Epidermal melanocyte (primary cell): ENCODE results near the gene STAG1.
"Not testable (repeated sequence)": the region's sequence is repeated elsewhere in the genome, so short reads cannot be mapped to it uniquely, and the experiment has no call there.

ENCODE experiments used
- DNase-seq: peaks from one replicate; pipeline ENCODE4 v3.0.0; 2011; ENCODE audit warnings: low spot score; ENCODE audit not compliant: insufficient read length

STAG1 gene

DNA sequence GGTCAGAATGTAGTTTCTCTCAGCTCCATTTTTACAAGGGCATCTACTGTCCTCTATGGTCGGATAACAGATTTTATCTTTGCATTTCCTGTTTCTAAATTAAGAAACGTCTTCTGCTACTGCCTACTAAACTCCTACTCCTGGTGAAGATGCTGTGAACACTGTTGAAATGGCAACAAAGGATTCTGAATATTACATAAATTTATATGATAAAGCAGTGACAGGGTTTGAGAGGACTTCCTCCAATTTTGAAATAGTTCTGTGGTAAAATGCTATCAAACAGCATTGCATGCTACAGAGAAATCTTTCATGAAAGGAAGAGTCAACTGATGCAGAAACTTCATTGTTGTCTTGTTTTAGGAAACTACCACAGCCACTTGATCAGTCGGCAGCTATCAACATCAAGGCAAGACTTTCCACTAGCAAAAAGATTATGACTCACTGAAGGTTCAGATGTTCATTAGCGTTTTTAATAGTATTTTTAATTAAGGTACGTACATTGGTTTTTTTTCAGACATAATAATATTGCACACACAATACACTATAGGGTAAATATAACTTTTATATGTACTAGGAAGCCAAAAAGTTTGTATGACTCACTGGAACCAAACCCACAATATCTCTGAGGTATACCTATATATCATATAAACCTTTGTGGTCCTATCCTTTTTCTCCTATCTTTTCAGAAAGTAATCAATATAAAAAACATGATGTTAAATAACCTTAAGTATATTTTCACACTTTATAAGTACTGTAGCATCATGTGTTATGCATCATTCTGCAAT lies 156.1 kb downstream of the STAG1 start:
- DNase-seq = no peak

DNA sequence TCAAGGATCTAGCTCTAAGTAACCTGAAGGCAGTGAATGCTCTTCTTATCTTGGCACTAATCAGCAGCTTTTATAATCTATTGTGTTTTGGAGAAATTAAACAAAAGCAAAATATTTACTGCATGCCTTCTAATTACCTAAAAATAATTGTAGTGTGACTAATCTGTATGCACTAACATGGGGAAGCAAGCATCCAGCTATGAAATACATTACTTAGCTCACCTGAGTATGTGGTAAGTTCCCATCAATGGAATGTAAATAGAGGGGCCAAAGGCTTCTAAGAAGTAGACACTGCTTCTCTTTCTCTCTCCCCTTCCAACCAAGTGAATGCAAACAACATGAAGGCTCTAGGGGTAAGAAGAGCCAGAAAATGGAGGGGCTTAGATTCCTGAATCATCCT lies 165.6 kb downstream of the STAG1 start:
- DNase-seq = no peak

GRCh38 chr3:136584728-136585127 lies 167.4 kb downstream of the STAG1 start:
- no peak for DNase-seq

GRCh38 chr3:136583823-136584222 lies 168.4 kb downstream of the STAG1 start:
- no peak for DNase-seq

GRCh38 chr3:136577791-136578190 lies 174.4 kb downstream of the STAG1 start:
- DNase-seq = no peak

DNA sequence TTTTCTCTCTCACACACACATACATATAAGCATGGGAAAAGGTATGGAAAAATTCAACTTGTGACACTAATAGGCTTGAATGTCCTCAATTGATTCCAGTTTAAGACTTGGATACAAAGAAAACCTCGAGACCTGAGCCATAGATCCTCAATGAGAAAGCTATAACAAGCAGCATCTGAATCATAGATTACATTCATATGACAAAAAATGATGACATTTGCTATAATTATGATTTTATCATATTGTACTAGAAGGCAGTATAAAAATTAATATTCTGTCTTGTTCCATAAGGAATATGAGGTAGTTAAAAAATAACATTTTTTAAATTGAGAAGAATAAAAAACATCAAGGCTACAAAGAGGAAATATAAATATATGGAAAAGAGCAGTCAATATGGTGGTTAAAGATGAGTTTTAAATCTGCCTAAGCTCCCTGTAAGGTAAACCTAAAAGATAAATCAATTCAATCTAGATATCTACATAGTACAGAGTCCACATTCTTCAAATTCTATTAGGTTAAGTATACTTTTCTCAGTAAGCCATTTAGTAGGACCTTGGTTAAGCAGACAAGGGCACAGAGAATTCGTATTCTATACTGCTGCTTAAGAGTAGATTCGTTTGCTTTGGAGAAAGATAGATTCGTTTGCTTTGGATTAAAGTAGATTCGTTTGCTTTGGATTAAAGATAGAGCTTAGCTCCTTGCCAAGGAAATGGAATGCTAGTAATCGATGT lies 175.7 kb downstream of the STAG1 start:
- no peak for DNase-seq

DNA sequence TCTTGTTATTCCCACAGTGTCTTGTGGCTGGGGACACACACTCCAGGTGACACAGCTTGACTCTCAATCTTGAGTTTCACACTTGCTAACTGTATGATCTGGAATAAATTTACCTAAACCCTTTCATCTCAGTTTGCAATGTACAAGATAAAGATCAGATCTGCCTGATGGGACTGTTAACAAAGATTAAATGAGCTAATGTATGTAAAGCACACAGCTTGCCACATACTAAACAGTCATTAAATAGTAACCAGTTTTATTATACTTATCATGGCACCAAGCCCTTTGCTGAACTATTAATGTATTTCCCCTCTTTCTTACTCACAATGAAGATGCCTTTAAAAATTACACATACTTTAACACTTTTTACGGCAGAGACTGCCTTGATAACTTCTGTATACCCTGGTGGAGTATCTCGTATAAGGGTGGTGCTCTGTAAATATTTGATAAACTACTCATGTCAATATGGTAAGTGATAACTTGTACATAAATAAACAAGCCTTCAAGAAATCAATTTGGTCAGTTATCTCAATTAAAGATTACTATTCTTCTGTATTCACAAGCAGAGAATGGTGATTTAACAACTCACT lies 184.5 kb downstream of the STAG1 start:
- DNase-seq = no peak

DNA sequence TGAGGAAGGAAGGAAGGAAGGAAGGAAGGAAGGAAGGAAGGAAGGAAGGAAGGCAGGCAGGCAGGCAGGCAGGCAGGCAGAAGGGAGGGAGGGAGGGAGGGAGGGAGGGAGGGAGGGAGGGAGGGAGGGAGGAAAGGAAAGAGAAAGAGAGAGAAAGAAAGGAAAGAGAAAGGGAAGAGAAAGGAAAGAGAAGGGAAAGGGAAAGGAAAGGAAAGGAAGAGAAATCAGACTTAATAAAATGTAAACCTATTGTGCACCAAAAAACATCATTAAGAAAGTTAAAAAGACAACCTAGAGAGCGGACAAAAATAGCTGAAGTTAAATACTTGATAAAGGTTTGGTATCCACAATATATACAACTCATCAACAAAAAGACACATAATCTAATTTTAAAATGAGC lies 187.2 kb downstream of the STAG1 start:
- not testable (repeated sequence) for DNase-seq

- no peak for DNase-seq
Measured at GRCh38 chr3:136562026-136562425, 190.2 kb downstream of the STAG1 start.

GRCh38 chr3:136559896-136560295 lies 192.3 kb downstream of the STAG1 start:
- DNase-seq = no peak

DNA sequence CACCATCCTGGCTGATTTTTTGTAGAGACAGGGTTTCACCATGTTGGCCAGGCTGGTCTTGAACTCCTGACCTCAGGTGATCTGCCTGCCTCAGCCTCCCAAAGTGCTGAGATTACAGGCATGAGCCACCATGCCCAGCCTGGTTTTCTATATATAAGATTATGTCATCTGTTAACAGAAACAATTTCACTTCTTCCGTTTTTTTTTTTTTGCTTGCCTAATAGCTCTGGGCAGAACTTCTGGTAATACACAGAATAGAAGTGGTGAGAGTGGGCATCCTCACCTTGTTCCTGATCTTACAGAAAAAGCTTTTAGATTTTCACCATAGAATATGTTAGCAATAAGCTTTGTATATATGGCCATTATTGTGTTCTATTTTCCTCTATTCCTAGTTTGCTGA lies 202.7 kb downstream of the STAG1 start:
- not testable (repeated sequence) for DNase-seq

DNA sequence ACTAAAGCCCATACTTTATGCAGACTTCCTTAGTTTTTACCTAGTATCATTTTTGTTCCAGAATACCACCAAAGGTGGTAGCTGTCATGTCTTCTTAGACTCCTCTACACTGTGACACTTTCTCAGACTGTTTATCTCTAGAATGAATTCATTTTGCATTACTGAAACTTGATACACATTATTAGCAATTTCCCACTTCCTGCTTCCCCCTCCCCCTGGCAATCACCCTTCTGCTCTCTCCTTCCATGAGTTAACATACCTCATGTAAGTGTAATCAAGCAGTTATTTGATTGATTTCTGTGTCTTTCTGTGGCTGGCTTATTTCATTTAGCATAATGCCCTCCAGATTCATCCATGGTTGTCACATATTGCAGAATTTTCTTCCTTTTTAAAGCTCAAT lies 204.9 kb downstream of the STAG1 start:
- DNase-seq = no peak

- DNase-seq = no peak
Measured at GRCh38 chr3:136546720-136547119, 205.5 kb downstream of the STAG1 start.

DNA sequence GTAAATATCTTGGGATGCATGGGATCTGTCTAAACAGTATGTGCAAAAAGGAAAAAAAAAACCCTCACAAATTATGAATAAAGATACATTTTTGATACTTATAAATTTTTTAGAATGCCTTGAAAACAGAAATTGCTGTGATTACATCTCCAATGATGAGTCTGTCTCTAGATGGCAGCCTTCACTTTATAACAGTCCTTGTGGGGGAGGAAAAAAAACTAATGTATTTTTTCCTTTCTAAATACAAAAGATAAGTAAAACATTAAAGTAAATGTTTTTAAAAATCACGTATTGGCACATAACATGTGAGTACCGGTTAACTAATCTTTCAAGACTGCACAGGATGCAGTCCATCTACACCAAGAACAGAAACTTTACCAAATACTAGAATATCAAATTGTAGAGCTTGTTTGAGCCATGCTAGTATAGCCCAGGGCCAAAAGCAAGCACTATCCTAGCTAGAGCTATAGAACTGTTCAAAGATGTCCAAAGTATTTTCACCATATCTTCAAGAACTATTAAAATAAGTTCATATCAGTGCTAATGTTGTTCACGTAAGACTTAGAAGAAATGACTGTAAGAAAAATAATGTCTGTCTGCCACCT lies 206.4 kb downstream of the STAG1 start:
- DNase-seq = no peak

- no peak for DNase-seq
Measured at GRCh38 chr3:136544532-136544931, 207.6 kb downstream of the STAG1 start.

DNA sequence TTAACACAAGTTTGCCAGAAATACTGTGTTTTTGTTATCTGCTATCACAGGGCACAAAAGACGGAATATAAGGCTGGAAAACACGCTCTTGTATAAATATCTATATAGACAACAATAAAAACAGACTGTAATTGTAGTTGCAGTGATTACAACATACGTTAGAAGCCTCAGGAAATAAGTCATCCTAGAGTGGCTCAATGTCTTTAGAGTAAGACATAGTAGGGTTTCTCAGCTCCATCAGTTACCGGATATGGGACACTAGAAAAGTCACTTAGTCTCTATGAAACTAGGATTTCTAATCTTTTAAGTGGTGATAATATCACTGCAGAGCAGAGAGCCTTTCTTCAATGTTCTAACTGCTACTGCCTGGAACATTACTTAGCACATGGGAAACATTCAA lies 208.8 kb downstream of the STAG1 start:
- DNase-seq = no peak

GRCh38 chr3:136535906-136536305 lies 216.3 kb downstream of the STAG1 start:
- no peak for DNase-seq

- no peak for DNase-seq
Measured at GRCh38 chr3:136532766-136533165, 219.4 kb downstream of the STAG1 start.

- DNase-seq = no peak
Measured at GRCh38 chr3:136518102-136518501, 234.1 kb downstream of the STAG1 start.

DNA sequence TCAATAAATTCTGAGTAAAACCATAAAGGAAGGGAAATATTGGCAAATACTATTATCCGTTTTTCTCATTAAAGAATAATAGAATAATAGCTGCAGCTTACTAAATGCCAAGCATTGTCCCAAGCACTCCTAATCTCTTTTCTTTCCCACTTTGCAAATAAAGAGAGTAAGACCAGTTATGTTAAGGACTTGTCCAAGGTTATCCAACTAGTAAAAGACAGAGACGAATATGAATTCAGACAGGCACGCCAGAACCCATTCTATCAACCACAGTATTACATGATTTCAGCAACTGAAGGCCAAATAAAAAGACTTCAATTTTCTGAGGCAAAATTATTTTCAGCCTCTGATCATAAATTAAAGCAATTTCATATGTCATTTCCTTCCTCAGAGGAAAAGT lies 235.5 kb downstream of the STAG1 start:
- no peak for DNase-seq

GRCh38 chr3:136516095-136516494 lies 236.1 kb downstream of the STAG1 start:
- DNase-seq = no peak

GRCh38 chr3:136514533-136514932 lies 237.6 kb downstream of the STAG1 start:
- DNase-seq = not testable (repeated sequence)
